ENCODE results near the gene C1orf198.

C1orf198 gene

DNA sequence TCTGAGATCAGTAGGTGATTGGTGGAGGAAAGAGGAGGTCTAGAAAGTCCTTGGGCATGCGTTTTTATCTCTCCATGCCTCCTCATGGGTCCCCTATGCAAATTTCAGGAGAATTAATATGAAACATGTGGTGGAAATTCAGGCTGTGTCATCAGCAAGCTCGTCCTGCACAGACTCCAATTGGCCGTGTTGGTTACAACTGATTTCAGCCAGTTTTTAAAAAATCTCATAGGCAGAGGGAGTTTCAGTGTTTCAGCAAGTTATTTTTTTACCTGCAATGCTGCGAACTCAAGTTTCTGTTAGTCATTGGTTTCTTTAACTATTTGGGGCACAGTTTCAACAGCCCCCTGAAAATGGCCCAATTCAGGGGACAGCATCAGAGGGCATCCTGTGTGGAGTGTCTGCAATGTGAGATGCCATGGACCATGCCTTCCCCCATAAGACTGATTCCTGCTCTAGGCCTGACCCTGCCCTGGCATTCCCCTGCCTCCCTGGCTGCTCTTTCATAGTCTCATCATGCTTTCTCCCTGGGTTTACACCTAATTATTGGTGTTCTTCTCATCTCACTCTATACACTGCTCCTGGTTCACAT is 59.9 kb downstream of the C1orf198 start:
- no peak for DNase-seq (ENCODE audit: low read depth)

GRCh38 chr1:230807561-230808280 is 60.6 kb downstream of the C1orf198 start:
- DNase-seq (ENCODE audit: low read depth) = no peak

GRCh38 chr1:230807029-230807428 is 61.3 kb downstream of the C1orf198 start:
- no peak for DNase-seq (ENCODE audit: low read depth)

GRCh38 chr1:230806552-230806951 is 61.8 kb downstream of the C1orf198 start:
- DNase-seq (ENCODE audit: low read depth) = no peak

GRCh38 chr1:230804396-230804795 is 63.9 kb downstream of the C1orf198 start:
- no peak for DNase-seq (ENCODE audit: low read depth)

DNA sequence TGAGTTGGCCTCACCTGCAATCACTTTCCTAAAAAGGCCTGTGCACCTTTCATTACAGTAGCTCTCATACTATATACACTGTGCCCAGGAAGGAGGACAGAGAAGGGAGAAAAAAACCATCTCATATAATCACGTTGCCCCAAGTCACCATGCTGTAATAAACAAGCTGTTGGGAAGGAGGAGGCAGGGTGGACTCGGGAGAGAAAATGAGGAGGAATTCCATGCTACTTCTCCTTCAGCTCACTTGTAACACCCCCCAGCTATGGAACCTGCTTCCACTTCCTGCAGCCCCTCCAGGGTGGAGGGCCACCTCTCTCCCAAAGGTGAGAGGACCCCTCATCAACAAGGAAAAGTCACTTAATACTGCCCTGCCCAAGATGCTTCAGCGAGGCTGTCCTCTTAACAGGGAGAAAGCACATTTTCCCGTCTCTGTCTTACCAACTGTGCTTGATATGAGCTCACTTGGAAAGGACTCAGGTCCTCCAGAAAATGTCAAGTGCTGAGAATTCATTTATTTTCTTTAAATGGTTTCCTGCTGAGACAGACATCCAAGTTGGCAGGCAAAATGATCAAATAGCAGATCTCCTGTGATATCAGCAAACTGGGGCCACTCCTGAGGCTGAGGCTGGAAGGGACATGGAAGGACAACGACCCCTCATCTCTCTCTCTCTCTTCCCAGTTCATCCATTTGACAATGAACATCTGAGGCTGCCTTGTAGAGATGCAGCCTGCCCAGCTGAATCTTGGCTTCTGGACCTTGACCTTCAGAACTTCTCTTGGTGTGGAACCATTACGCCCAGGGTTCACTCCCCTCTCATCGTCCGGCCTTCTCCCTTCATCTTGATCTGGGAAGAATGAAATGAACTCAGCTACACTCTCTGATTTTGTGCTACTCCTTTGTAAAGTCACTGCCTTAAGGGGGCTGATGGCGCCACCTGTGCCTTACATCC is 67.2 kb downstream of the C1orf198 start:
- no peak for DNase-seq (ENCODE audit: low read depth)

GRCh38 chr1:230798491-230798890 is 69.8 kb downstream of the C1orf198 start:
- no peak for DNase-seq (ENCODE audit: low read depth)

GRCh38 chr1:230797942-230798365 is 70.4 kb downstream of the C1orf198 start:
- peak; percentile 74 for DNase-seq (ENCODE audit: low read depth)

- DNase-seq (ENCODE audit: low read depth) = no peak
Observed at GRCh38 chr1:230797376-230797920, 70.9 kb downstream of the C1orf198 start.

DNA sequence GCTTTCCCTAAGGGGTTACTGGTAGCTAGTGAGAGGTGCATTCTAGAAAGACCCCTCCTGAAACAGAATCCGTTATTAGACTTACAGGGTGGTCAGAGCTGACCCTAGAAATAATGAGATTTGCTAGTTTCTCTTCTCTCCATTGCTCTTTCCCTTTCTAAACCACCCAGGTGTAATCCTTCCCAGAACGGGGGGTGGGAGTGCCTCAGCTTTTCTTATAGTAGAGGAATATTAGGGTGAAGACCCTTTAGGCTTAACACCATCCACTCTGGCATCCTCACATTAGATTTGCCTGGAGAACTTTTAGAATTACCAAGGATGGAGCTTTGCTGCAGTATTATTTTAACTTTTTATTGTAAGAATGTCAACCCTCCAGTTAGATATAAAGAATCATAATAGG is 71.7 kb downstream of the C1orf198 start:
- no peak for DNase-seq (ENCODE audit: low read depth)

DNA sequence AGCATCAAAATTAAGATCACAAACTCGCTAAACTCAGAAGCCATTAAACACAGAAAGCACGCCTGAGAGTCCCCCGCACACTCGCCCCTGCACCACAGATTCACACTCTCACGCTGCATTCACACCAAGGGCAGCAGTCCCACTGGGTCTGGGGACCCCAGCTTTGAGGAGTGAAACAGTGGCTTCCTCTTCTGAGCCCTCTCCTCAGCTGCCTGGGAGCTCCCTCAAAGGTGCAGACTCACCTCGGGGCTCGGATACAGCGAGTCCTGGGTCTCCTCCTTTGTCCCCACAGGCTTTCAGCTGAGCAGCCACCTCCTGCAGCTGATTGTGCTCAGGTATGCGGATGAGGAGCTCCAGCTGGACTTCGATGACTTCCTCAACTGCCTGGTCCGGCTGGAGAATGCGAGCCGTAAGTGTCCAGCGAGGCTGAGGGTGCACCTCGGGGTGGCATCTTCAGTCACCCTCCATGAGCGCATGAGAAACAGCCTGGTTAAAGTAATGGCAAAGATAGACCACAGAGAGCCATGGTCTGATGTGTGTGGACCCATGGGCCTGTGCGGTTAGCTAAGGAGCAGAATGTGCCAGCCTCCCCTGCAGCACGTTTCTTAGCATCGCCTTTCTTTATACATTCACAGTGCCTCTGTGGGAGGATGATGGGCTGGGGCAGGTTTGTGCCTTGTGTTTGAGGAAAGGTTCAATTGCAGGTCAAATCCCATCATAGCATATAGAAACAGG is 73.3 kb downstream of the C1orf198 start:
- no peak for DNase-seq (ENCODE audit: low read depth)

DNA sequence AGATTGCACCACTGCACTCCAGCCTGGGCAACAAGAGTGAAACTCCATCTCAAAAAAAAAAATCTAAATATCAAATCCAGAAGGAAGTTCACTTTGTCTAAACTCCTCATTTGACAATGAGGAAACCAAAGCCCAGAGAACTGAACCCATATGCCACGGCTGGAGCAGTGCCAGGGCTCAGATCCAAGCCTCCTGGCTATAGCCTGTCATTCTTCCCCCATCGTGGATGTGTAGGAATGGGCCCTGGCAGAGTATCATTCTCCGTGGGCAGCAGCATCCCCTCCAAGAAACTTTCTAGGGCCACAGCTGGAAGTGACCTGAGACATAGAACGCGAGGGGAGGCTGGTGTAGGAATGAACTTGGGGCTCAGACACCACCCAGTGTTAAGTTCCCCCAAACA is 73.9 kb downstream of the C1orf198 start:
- DNase-seq (ENCODE audit: low read depth) = no peak

DNA sequence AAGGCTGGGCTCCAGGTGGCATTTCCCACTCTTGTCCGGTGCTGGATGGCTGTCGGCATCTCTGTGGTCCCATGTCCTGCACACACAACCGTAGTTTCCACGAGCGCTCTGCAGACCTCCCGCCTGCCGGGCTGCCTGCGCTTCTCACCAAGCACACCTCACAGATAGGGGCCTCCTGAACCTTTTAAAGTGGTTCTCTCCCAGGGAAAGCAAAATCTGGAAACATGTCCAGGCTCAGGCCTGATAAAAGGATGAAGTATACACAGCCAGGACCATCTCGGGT is 74.9 kb downstream of the C1orf198 start:
- DNase-seq (ENCODE audit: low read depth) = no peak

GRCh38 chr1:230792691-230793462 is 75.4 kb downstream of the C1orf198 start:
- DNase-seq (ENCODE audit: low read depth) = peak; percentile 9

GRCh38 chr1:230791986-230792564 is 76.2 kb downstream of the C1orf198 start:
- no peak for DNase-seq (ENCODE audit: low read depth)

GRCh38 chr1:230790026-230790425 is 78.3 kb downstream of the C1orf198 start:
- no peak for DNase-seq (ENCODE audit: low read depth)

- DNase-seq (ENCODE audit: low read depth) = no peak
Observed at GRCh38 chr1:230788561-230789275, 79.6 kb downstream of the C1orf198 start.

DNA sequence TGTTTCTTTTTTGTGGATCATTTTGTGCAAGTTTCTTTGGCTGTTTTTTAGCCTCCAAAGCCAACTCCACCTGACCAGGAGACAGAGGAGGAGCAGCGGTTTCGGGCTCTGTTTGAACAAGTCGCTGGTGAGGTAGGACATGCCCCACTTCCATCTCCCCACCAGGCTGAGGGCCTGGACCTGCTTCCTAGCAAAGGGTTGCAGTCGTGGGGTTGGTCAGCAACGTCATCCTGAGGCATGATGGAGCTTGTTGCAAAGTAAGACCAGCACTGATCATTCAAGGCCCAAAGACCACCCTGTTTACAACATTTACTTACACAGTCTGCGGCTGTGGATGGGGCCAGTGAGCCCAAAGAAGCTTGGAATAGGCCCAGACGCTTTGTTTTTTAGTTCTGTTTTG is 80.8 kb downstream of the C1orf198 start:
- no peak for DNase-seq (ENCODE audit: low read depth)
